NCI-H2107 treated with DMSO at 0.1 percent for 48 hours (cell line): ENCODE results near the gene MDM4.

Experiments
- DNase-seq: peaks from one replicate; lab custom pipeline; 2025; ENCODE audit not compliant: unreplicated experiment; lab: John Stamatoyannopoulos, UW

Gene MDM4

GRCh38 chr1:204576422-204576821 lies 60.2 kb downstream of the MDM4 start:
- no peak for DNase-seq

- no peak for DNase-seq
These were observed 61.7 kb downstream of the MDM4 start for GRCh38 chr1:204577794-204578478.

GRCh38 chr1:204578867-204579664 lies 62.9 kb downstream of the MDM4 start:
- DNase-seq, result peak; percentile 82

GRCh38 chr1:204579681-204580080 lies 63.5 kb downstream of the MDM4 start:
- DNase-seq, result no peak

- DNase-seq, result no peak
These were observed 64.7 kb downstream of the MDM4 start for GRCh38 chr1:204580862-204581261.

- DNase-seq, result no peak
These were observed 65.6 kb downstream of the MDM4 start for GRCh38 chr1:204581759-204582158.

GRCh38 chr1:204583909-204584632 lies 67.9 kb downstream of the MDM4 start:
- peak; percentile 97 for DNase-seq

- DNase-seq, result no peak
These were observed 68.6 kb downstream of the MDM4 start for GRCh38 chr1:204584699-204585372.

GRCh38 chr1:204587621-204588020 lies 71.4 kb downstream of the MDM4 start:
- DNase-seq, result no peak

- DNase-seq, result no peak
These were observed 72.6 kb downstream of the MDM4 start for GRCh38 chr1:204588826-204589225.

GRCh38 chr1:204589409-204590038 lies 73.3 kb downstream of the MDM4 start:
- DNase-seq, result no peak

GRCh38 chr1:204591473-204592090 lies 75.4 kb downstream of the MDM4 start:
- DNase-seq, result no peak

- DNase-seq, result no peak
These were observed 76.2 kb downstream of the MDM4 start for GRCh38 chr1:204592246-204592948.

GRCh38 chr1:204598319-204598969 lies 82.2 kb downstream of the MDM4 start:
- no peak for DNase-seq

- no peak for DNase-seq
These were observed 82.9 kb downstream of the MDM4 start for GRCh38 chr1:204599098-204599497.

- no peak for DNase-seq
These were observed 83.4 kb downstream of the MDM4 start for GRCh38 chr1:204599596-204599995.

- no peak for DNase-seq
These were observed 84.0 kb downstream of the MDM4 start for GRCh38 chr1:204600203-204600602.

- DNase-seq, result no peak
These were observed 84.8 kb downstream of the MDM4 start for GRCh38 chr1:204600968-204601367.

GRCh38 chr1:204602111-204602579 lies 85.9 kb downstream of the MDM4 start:
- DNase-seq, result no peak
